OCI-LY3 (cell line): ENCODE results near the gene INPP5F.

Experiments used
- CTCF ChIP-seq: fragments of 200-600, 300-600 bp; sonication (generic); IDR thresholded peaks from 2 replicates; pipeline ENCODE4 v1.5.1; 2014; ENCODE audit warnings: antibody characterized with exemption, low read length, low read depth
- EZH2phosphoT487 ChIP-seq: fragments of 200-600 bp; shearing (Covaris generic); IDR thresholded peaks from 2 replicates; pipeline ENCODE4 v1.6.1; 2018; ENCODE audit warnings: antibody characterized with exemption, mixed run types, low read depth

GRCh38 chr10:119728172-119728800 is 2.4 kb downstream of the INPP5F start:
- TF ChIP-seq CTCF (no peak), EZH2phosphoT487 (no peak)
